CD1c-positive myeloid dendritic cell (primary cell): ENCODE measurements around the gene TBC1D12.

Experiments
- DNase-seq: peaks from one replicate; pipeline ENCODE4 v3.0.0-alpha.2; 2016; ENCODE audit errors: extremely low spot score

TBC1D12 gene

DNA sequence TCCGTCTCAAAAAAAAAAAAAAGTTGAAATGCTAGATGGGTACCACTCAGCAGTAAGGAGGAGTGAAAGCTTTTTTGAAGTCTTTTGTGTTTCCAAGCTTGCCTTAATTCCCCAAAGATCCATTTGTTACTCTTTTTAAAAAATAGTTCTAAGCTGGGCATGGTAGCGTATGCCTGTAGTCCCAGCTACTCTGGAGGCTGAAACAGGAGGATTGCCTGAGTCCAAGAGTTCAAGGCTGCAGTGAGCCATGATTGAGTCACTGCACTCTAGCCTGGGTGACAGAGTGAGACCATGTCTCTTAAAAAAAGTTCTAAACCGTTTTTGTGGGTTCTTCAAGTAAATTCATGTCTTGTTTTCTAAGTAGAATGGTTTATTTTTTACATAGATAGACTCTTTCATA is 5.3 kb downstream of the TBC1D12 start:
- no peak for DNase-seq

DNA sequence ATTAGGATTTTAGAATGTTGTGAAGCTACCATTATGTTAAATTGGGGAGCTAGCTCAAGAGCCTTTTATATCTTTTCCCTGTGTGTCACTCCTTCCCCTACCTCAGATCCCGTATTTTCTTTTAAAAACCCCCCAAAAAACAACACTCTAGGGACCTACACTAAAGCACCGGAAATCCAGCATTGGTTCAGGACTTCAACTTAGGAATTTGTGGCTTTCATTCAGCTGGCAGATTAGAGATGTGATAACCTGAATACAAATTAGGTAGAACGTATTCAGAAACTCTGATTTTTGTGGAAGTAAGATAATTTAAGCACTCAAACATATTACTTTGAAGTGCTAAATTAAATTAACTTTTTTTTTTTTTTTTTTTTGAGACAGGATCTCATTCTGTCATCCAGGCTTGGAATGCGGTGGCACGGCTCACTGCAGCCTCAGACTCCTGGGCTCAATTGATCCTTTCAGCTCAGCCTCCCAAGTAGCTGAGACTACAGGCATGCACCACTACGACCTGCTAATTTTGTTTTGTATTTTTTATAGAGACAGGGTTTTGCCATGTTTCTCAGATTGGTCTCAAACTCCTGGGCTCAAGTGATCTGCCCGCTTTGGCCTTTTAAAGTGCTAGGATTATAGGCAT is 6.8 kb downstream of the TBC1D12 start:
- no peak for DNase-seq

DNA sequence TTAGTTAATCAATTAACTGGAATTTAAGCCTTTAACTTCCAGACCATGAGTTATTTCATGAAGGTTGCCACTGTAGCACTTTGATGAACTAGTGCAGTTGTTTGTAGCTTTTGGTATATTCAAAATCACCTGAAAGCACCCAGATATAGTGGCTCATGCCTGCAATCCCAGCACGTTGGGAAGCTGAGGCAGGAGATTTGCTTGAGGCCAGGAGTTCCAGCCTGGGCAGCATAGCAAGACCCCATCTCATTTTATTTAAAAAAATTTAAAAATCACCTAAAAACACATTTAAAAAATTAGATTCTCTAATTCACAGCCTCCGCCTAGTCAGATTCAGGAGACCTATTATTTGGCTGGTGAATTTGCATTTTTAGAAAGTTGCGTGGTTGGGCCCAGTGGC is 9.0 kb downstream of the TBC1D12 start:
- no peak for DNase-seq

- no peak for DNase-seq
Measured at GRCh38 chr10:94412449-94412848, 10.1 kb downstream of the TBC1D12 start.

- DNase-seq: no peak
Measured at GRCh38 chr10:94413361-94413760, 11.0 kb downstream of the TBC1D12 start.

DNA sequence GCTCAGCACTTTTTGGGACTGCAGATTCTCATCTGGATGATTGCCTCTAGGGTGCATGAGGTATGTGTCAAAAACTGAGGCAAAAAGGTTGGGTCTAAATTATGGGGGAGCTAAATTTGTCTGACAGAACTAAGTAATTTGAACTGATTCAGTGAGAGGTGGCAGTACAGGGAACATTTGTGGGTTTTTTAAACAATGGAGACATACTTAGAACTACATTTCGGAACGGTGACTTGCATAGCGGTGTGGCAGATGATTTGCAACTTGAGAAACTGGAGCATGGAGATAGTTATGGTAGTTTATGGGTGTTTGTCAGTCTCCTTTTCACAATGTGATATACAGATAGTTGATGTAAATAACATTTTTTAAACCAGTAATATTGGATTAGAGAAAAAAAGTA is 14.6 kb downstream of the TBC1D12 start:
- no peak for DNase-seq

DNA sequence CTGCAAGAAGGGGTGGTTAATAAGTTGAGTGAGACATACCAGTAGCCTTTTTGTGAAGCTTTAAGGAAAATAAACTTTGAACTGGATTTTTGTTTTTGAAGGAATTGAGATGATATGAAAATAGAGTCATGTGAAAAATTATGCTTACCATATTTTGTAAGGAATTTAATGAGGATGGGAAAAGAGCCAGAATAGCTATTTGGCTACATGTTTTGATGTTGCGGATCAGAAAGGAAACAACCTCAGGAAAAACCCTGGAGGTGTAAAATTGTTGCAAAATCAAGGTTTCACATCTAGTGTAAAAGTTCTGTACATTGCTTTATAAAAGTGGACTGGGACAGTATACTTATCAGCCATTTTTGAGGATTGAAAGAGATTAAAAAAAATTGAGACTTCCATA is 15.0 kb downstream of the TBC1D12 start:
- DNase-seq: no peak

DNA sequence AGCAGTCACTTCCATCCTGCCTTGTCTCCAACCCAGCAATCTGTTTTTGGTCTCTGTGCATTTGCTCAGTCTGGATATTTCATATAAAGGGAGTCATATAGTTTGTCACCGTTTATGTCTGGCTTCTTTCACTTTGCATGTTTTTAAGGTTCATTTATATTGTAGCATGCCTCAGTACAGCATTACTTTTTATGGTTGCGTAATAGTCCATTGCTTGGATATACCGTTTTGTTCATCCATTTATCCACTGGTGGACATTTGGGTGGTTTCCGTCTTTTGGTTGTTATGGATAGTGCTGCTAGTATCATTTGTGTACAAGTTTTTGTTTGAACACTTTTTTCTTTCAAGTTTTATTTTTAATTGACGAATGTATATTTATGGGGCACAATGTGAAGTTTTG is 18.2 kb downstream of the TBC1D12 start:
- no peak for DNase-seq

DNA sequence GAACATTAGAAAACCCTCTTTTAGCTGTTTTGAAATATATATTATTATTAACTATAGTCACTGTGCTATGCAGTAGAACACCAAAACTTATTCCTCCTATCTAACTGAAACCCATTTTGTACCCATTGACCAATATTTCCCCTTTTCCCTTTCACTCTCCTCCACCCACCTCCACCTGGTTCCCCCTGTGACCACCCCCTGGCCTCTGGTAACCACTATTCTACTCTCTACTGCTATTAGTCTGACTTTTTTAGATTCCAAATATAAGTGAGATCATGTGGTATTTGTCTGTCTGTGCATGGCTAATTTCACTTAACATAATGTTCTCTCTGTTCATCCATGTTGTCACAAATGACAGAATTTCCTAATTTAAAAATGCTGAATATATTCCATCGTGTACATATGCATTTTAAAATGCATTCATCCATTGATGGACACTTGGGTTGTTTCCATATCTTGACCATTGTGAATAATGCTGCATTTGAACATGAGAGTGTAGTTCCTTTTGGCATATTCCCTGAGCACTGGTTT is 18.7 kb downstream of the TBC1D12 start:
- no peak for DNase-seq

DNA sequence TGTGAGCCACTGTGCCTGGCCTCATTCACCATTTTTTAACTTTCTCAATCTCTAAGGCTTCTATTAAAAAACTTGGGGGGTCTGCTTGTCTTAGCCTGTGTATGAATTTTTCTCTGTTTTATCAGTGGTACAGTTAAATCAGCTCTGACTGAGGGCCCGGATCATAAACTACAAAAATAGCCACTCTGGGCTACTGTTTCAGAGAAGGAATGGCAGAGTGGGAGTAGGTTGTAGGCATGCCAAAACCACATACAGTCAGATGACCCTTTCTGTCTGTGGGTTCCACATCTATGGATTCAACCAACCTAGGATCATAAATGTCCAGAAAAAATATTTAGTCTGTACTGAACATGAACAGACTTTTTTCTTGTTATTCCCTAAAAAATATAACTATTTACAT is 21.3 kb downstream of the TBC1D12 start:
- peak; percentile 4 for DNase-seq

- DNase-seq: no peak
Measured at GRCh38 chr10:94424714-94425337, 22.5 kb downstream of the TBC1D12 start.

DNA sequence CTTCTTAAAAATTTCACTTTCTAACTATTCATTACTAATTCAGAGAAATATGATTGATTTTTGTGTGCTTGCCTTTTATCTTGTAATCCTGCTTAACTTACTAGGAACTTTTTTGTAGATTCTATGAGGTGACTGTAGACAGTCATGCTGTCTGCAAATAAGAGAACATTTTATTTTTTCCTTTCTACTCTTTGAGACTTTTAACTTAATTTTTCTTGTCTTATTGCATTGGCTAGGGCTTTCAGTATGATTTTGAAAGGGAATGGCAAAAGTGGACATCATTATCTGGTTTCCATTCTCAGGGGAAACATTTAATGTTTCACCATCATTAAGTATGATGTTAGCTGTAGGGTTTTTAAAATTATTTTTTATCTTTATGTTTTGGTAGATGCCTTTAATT is 23.6 kb downstream of the TBC1D12 start:
- no peak for DNase-seq

DNA sequence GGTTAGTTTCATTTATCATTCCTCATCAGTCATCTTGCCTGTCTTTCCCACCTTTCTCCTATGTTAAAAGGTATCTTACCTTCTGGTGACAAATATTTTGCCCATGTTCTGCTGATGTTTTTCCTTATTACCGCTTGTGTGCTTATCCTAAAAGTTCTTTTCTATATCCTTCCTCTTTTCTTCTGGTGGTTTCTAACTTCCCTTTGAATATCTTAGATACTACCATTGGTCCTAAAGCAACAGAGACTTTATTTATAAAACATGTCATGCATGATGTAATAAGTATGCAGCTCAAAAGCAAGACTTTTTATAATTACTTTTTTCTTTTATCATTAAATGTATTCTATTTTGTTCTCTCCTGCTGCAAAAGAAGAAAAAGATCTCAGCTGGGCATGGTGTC is 24.8 kb downstream of the TBC1D12 start:
- DNase-seq: peak; percentile 32

DNA sequence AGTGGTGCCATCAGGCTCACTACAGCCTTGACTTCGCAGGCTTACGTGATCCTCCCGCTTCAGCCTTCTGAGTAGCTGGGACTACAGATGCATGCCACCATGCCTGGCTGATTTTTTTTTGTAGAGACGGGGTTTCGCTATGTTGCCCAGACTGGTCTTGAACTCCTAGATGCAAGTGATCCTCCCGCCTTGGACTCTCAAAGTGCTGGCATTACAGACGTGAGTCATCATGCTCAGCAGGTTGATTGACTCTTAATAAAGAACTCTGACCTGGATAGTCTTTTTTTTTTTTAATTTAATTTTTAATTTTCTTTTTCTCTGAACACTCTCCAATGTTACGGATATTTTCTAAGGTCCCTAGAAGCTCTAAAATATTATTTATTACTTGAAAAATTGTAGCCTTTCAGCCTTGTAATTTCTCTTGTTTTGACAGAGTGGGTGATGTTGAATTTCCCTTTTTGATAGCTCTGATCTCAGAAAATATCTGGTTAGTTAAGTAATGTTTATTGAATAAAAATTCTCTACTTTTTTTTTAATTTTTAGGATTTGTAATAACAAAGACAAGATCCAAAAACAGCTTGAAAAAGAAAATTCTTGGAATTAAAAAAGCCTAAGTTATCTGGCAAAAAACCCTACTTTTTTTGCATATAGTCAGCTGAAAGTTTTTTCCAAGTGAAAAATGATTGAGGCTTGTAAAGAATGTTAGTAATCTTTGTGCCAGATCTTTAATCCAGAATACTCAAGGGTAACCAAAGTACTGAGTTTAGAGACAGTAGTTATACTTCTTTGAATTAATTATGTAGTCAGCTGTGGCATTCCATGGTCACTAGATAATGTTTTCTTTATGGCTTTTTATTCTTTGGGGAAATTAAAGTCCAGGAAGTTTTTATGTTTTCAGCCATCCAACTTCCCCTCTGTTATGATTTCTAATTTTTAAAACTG is 26.7 kb downstream of the TBC1D12 start:
- DNase-seq: no peak

GRCh38 chr10:94430701-94431100 is 28.4 kb downstream of the TBC1D12 start:
- no peak for DNase-seq

- DNase-seq: no peak
Measured at GRCh38 chr10:94432443-94432842, 30.1 kb downstream of the TBC1D12 start.

DNA sequence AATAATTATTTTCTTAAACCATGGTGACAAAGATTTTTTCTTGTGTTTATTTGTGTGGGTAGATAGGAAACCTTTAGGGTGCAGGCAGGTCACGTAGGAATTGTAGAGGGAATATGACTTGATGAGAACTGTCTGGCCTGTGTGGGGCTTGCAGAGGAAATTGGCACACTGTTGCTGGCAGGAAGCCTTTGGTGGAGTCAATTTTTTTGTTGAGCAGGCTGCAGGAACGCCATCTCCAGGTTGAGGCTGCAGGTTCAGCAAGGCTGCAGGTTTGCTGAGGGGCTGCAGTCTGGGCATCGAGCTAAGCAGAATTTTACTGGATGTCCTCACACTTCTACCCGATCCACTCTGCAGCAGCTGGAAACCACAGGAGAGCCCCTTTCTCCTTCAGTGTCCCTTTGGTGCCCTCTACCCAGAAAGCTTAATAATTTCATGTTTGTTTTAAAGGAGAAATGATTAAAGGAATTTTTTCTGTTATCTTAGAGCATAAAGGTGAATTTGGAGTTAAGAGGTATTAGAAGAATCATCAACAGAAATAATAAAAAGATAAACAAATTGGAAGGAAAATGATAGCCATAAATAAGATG is 37.0 kb downstream of the TBC1D12 start:
- DNase-seq: no peak

DNA sequence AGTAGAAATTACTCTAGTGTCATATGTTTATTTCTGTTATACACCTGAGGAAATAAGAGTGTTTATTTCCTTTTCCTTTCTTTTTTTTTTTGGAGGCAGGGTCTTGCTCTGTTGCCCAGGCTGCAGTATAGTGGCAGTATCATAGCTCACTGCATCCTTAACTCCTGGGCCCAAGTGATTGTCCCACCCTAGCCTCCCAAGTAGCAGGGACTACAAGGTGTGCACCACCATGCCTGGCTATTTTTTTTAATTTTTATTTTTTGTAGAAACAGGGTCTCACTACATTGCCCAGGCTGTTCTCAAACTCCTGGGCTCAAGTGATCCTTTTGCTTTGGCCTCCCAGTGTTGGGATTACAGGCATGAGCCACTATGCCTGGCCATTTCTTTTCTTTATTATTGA is 37.8 kb downstream of the TBC1D12 start:
- no peak for DNase-seq

DNA sequence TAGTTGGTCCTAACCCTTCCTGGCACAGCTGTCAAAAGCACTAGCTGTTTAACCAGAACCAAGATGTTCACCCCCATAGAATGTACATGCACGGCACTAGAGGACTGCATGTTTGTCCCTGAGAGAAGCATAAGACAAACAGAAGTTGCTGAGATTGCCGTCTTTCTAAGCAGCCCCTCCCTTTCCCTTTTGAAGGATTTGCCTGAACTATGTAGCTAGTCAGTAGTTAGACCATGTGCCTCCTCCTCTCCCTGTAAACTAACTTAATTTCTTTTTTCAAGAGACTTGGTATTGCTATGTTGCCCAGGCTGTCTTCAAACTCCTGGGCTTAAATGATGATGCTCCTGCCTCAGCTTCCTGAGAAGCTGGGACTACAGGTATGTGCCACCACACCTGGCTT is 40.7 kb downstream of the TBC1D12 start:
- no peak for DNase-seq

DNA sequence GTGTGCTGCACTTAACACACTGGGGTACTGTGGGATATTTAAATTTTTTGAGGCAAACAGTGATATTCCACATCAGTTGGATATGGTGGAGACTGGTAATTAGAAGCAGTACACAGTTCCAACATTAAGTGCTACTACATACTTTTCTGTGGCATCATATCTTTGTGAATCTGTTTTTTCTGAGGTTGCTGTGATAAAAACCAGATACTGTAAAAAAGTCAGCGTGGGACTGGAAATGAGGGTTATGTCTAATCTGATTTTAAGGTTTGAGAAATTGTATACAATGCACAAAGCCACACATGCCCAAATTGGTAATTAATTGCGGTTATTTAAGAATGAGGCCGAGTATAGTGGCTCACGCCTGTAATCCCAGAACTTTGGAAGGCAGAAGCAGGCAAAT is 41.2 kb downstream of the TBC1D12 start:
- DNase-seq: no peak

DNA sequence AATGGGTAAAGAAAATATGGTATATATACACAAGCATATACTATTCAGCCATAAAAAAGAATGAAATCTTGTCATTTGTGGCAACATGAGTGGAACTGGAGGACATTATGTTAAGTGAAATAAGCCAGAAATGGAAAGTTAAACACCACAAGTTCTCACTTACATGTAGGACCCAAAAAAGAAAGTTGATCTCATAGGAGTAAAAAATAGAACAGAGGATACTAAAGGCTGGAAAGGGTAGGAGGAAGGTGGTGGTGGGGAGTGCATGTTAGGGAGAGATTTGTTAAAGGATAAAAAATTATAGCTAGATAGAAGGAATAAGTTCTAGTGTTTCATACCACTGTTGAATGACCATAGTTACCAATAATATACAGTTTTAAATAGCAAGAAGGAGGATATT is 48.4 kb downstream of the TBC1D12 start:
- DNase-seq: no peak

- DNase-seq: no peak
Measured at GRCh38 chr10:94451883-94452519, 49.7 kb downstream of the TBC1D12 start.
